ENCODE data around the gene THRSP.
"Not testable (repeated sequence)": the region's sequence is repeated elsewhere in the genome, so short reads cannot be mapped to it uniquely, and the experiment has no call there.

Gene THRSP, protein sequence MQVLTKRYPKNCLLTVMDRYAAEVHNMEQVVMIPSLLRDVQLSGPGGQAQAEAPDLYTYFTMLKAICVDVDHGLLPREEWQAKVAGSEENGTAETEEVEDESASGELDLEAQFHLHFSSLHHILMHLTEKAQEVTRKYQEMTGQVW

DNA sequence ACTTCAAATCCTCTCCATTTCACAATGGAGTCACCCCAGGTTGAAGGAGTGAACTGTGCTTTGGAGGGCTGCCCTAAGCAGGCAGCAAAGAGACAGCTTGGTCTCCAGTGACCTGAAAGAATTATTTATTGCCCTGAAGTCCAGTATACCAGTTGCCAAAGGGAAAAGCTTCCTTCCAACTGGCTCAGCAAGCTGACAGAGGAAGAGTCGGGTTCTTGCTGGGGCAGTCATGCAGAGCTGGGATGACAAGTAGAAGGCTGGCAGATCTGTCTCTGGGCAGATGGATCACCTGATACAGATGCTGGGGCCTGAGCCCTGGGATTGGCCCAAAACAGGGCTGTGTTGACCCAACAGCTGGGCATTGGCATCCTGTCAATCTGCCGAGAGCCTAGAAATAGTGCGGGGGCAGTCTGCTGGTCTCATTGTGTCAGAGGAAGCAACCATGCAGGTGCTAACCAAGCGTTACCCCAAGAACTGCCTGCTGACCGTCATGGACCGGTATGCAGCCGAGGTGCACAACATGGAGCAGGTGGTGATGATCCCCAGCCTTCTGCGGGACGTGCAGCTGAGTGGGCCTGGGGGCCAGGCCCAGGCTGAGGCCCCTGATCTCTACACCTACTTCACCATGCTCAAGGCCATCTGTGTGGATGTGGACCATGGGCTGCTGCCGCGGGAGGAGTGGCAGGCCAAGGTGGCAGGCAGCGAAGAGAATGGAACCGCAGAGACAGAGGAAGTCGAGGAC is at the start of gene THRSP:
THRSP (plus strand) TSS at position 422 of the 742 bp plus-strand sequence; CDS start at position 443, 21 bp downstream.
- no peak for DNase-seq

DNA sequence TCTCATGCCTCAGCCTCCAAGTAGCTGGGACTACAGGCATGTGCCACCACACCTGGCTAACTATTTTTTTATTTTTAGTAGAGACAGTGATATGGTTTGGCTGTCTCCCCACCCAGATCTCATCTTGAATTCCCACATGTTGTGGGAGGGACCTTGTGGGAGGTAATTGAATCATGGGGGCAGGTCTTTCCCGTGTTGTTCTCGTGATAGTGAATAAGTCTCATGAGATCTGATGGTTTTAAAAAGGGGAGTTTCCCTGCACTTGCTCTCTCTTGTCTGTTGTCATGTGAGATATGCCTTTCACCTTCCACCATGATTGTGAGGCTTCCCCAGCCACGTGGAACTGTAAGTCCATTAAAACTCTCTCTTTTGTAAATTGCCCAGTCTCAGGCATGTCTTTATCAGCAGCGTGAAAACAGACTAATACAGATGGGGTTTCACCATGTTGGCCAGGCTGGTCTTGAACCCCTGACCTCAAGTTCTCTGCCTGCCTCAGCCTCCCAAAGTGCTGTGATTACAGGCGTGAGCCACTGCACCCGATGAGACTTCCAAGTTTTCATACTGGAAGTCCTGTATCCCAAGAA is 48.6 kb upstream of the THRSP start:
- not testable (repeated sequence) for DNase-seq

DNA sequence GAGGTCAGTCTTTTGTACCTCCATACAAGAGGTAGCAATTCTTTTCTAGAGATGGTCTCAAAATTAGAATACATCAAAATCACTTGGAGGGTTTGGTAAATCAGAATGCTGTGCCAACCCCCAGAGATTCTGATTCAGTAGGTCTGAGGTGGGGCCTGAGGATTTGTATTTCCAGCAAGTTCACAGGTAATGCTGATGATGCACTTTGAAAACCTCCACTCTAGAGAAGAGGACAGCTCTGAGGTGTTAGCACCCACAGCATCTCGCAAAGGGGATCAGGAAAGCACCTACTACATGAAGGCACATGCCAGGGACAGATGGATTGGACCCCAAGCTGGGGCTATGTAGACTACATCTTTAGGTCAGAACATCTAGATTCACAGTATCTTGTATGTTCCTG is 47.8 kb upstream of the THRSP start:
- no peak for DNase-seq

DNA sequence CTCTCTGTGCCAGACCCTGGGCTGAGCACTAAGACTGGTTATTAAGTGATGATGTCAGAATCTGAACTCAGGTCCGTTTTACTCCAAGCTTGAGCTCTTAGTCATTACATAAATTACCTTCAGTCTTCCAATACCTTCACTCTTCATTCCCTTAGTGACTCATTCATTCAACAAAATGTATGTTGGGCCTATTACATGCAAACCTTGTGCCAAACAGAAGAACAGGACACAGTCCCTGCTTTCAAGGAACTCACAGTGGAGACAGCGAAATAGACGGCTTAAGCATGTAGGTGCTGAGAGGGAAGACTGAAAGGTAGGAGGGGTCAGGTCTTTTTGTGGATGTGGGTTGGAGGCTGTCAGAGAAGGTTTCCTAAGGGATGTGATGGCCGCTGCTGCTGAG is 43.9 kb upstream of the THRSP start:
- DNase-seq = no peak

DNA sequence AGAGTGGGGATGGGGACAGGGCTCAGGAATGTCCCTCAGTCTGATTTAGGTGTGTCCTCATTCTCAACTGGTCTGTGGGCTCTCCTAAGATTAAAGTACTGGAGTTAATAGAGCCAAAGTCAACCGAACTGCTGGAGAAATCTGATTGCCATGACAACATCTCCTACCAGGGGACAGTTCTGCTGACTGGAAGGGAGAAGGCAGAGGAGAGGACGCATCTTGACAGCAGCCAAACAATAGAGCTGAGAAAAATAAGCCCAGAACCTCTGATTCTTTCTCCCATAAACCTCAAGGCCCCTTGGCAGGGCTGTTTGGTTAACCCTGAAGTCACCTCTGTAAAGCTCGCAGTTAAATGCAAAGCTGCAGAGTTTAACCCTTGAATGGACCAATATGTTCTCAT is 43.4 kb upstream of the THRSP start:
- no peak for DNase-seq

DNA sequence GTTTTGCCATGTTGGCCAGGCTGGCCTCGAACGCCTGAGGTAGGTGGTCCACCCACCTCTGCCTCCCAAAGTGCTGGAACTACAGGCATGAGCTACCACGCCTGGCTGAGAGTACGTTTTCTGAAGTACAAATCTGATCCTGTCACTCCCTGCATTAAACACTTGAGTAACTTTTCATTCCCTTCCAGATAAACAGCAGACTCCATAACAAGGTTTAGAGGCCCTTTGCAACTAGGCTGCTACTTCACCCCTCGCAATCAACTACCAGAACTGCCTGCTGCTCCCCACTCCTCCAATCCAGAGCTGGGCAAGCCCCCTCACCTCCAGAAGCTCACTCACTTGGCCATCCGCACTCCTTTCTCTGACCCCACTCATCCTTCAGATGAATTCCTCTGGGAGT is 42.0 kb upstream of the THRSP start:
- no peak for DNase-seq

DNA sequence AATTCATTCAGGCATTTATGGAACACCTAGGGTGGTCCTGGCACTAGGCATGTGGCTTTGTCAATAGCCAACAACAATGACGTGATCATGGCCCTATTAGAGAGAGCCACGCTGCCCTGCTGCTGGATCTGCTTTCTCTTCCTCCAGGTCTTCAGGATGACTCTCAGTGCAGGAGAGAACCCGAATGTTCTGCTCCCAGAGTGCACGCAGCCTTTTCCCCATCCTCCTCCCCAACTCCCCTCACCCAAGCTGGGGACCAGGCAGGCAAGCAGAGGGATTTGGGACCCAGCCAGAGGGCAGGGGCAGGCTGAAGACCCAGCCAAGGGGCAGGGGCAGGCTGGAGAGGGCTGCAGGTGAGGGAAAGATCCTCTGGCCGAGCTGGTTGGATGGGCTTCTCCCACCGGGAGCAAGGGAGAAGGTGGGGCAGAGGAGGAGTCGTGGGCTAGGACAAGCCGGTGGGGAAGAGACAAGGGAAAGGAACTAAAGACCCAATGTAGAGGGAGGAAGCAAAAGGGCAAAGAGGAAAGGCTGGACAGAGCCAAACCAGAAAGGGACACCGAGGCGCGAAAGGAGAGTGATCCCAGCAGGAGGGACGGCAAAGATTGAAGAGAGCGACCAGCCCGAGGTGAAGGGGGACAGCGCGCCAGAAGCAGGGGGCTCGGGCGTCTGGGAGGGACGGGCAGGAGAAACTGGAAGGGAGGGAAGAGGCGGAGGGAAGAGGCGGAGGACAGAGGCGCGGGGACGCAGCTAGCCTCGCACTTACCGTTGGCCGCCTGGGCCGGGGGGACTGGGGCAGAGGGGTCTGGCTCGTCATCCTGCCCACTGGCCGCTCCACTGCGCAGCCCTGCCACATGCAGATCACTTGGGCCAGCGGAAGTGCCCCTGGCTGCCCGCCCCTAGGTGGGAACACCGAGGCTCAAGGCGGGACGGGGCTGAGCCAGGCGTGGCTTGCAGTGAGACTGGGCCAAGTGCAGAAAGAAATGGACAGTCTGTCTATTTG is 41.0 kb upstream of the THRSP start, which contains the start of gene KCTD14:
KCTD14 (minus strand) TSS at position 880 of the 1,000 bp plus-strand sequence; CDS start at position 853, 27 bp downstream.
- DNase-seq = no peak

DNA sequence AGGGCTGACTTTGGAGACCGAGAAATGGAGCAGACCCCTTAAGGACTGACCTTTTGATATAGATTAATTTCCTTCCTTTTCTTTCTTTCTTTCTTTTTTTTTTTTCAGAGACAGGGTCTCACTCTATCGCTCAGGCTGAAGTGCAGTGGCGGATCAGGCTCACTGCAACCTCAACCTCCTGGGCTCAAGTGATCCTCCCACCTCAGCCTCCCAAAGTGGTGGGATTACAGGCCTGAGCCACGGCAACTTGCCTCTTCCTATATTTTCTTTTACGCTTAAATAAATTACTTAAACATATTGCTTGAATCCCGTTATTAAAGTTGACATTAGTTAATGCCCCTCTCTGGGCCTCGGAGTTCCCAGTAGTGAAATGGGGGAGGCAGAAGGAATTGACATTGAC is 40.2 kb upstream of the THRSP start:
- no peak for DNase-seq

DNA sequence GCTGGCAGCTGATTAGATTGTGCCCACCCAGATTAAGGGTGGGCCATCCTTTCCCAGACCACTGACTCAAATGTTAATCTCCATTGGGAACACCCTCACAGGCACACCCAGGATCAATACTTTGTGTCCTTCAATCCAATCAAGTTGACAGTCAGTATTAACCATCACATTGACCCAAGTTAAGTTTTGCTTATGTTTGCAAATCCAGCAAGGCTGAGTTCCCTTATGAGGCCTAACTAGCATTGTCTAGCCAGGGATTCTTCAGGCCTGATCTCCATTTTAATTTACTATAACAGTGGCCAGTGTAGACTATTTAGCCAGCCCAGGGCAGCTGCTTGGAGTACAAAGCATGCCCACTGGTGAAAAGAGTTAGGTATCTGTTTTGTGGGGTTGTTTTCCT is 38.3 kb upstream of the THRSP start:
- no peak for DNase-seq

DNA sequence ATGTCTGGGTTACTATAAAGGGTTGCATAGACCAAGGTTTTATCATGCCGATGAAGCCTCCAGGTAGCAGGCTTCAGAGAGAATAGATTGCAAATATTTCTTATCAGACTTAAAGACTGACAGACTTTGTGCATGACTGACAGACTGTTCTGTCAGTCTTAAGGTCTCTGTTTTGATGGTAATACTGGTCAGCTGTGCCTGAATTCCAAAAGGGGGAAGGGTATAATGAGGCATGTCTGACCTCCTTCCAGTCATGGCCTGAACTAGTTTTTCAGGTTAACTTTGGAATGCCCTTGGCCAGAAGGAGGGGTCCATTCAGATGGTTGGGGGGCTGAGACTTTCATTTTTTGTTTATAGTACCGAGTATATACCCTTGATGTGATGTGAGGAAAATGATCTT is 35.9 kb upstream of the THRSP start:
- no peak for DNase-seq

DNA sequence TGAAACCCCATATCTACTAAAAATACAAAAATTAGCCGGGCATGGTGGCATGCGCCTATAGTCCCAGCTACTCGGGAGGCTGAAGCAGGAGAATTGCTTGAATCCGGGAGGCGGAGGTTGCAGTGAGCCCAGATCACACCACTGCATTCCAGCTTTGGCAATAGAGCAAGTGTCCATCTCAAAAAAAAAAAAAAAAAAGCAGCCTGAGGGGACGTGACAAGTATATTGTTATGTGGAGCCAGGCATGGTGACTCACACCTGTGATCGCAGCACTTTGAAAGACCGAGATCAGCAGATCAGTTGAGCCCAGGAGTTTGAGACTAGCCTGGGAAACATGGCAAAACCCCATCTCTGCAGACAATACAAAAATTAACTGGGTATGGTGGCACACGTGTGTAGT is 35.2 kb upstream of the THRSP start:
- not testable (repeated sequence) for DNase-seq

DNA sequence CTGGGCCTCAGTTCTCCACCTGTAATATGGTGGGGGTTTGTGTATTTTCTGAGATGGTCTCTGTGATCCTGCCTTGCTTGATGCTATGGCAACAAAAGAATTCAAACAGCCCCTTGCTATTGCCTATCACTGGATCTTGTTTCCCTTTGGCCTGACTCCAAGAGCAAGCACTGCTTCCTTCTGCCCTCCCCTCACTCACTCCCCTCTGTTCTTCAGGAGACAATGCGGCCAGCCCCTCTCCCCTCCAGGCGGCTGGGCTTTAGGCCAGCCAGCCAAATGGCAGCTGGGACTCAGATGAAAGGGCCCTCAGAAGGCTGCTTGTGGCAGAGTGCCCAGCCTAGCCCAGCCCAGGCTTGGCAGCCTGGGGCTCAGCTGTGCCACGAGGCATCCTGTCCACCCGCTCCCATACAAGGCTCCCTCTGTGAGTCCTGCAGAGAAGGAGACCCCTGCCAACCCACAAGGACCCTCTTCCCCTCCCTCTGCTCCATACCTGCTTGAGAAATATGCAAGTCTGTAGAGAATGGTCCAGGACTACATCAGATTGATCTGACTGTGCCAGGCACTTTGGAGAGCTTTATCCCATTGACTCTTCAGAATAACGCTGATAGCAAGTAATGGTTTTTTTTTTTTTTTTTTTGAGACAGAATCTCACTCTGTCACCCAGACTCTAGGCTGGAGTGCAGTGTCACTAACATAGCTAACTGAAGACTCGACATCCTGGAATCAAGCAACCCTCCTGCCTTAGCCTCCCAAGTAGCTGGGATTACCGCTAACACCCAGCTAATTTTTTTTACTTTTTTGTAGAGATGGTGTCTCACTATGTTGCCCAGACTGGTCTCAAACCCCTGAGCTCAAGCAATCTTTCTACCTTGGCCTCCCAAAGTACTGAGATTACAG is 33.0 kb upstream of the THRSP start:
- DNase-seq = no peak

DNA sequence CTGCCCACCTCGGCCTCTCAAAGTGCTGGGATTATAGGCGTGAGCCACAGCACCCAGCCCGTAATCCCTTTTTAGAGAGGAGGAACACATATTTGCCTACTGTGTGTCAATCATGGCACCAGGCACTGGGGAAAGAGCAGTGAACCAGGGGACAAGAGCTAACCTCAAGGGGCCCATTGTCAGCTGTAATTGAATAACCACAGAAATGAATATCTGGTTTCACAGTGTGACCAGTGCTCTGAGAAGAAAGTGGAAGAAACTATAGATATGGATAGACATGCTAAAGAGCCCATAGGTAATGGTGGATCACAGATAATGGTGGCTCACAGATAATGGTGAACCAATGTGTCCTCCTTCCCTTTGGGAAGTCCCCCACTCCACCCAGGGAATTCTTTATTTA is 32.0 kb upstream of the THRSP start:
- no peak for DNase-seq

DNA sequence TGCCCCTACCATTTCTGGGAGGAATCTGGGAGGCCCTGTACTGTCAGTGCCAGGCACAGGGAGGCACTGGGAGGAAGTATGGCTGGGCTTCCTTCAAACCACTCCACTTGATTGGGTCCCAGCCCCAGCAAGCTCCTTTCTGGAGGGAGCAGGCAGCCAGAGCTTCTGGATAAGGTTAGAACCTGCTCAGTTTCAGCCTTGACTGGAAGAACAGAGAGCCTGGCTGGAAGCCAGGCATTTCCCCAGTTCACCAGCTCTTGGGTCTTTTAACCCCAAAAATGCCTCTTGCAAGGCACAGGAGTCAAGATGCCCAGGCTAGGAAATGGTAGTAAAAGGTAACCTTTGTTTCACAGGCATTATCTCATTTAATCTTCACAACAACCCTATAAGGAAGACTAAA is 31.6 kb upstream of the THRSP start:
- DNase-seq = no peak

DNA sequence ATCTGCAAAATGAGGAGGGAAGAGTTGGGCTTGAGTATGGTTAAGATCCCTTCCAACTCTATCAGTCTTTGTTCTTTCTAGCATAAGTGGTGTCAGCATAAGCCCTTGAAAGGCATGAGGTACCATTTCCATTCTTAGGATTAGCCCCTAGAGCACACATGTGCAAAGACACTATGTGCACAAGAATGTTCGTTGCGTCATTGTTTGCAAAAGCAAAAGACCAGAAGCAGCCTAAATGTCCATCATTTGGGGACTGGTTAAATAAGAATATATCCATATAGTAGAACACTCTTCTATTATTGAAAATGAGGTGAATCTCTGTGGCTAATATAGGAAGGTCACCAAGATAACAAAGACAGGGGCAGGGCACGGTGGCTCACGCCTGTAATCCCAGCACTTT is 30.6 kb upstream of the THRSP start:
- no peak for DNase-seq

DNA sequence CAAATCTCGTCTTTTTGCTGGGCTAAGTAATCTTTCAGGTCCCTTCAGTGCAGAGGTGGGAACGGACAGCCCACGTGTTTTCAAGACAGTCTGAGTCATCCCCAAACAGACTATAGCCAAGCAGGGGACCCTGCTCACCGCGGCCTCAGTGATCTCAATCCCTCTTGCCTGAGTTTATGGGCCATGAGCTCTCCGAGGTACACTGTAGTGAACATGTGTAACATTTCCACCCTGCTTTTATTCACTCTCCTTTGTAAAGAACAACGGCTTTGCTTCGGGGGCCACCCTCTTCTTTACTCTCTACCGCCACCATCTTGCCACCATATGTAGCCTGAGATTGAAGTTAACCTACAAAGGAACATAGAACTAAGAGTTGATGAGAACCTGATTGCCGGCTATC is 29.0 kb upstream of the THRSP start:
- no peak for DNase-seq

DNA sequence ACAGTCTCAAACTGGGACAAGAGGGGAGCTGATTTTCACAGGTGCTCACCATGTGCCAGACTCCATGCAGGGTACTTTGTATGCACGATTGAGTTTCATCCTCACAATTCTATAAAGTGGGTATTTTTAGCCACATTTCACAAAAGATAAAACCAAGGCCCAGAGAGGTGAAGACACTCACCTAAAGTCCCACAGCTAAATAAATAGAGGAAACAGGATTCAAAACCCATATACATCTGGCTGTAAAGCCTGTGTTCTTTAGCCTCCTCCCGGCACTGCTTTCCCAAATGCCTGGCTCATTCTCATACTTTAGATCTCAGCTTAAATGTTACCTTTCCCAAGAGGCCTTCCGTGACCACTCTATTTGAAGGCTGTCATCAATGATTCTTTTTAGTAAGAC is 27.3 kb upstream of the THRSP start:
- DNase-seq = no peak

DNA sequence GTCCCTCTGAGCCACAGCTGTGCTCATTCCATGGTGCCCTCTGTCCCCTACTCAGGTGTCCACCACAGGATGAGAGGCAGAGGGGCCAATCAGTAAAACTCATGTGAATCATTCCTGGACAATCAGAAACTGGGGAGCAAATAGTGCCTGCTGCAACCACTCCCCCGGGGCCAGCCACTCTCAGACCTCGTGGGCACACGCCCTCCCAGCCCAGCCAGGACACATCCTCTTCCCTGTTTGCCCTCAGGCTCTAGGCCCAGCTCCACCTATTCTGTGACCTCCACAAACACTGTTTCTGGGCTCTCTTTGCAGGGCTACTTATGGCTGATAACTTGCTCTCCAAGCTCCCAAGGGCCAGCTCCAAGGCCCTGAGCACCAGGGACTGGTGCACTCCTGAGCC is 26.6 kb upstream of the THRSP start:
- DNase-seq = no peak

DNA sequence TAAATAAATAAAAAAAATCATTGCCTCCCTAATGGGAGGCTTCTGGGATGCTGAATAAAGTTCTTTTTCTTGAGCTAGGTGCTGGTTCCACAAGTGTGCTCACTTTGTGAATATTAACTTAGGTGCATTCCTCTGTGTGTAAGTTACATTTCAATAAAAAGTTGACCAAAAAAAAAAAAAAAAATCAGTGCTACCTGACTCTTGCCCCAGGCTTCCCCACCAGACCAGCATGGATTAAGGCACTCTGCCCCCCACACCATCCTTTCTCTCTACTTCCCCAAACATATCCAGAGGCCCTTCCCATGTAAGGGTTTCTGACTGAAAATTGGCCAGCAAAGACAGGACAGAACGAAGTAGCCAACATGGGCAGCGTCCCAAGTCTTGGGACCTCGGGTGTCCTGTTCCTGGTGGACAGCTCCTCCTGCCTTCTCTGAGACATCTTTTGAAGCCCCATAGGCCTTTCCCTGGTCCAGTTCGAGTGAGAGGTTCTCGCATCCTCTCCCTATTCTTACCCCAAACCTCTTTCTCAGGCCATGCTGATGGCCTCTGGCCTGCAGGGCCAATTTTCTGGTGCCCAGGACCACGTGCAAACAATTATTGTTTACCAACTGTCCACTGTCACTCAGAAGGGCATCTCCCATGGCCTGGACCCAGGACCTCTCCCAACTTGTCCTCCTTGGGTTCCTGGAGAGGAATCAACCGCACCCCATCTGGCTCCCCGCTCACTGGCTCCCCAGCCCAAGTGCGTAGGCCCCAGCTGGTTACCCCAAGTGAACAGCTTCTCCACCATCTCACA is 25.6 kb upstream of the THRSP start:
- no peak for DNase-seq

DNA sequence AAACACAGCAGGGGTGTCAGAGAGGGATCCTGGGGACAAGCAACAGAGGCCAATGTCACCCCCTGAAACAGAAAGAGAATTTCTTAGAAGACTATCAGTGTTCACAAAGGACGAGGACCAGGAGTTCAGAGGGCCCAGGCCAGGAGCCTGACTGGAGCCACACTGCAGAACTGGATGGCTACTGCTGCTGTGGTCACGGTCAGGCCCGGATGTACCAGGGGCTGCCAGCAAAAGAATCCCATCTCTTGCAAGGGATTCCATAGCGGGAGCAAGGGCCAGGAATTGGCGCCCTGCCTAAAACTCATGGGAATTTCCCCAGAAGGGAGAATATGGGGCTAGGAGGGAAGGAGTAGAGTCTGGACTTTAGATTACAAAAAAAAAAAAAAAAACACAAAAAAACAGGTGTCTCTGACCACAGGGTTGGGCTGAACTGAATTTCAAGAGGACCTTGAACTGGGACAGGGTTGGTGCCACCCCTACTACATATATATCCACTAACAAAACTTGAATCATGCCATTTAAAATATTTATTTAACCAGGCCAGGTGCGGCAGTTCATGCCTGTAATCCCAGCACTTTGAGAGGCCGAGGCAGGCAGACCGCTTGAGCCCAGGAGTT is 24.9 kb upstream of the THRSP start:
- DNase-seq = no peak

DNA sequence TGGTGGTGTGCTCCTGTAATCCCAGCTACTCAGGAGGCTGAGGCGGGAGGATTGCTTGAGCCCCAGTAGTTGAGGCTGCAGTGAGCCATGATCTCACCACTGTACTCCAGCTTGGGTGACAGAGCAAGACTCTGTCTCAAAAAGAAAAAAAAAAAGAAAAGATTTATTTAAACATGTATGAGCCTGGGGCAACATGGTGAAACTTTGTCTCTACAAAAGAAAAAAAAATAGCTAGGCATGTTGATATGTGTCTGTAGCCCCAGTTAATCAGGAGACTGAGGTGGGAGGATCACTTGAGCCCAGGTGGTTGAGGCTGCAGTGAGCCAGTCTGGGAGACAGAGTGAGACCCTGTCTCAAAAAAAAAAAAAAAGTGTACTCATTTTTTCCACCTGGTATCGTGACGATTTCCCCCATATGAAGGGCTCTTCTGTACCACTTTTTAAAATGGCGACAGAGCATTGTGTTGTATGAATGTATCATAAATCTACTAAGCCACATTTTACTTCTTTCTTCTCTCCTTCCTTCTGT is 24.2 kb upstream of the THRSP start:
- DNase-seq = no peak

Data from activated CD4-positive, alpha-beta T cell treated with anti-CD3 and anti-CD28 coated beads, Interleukin-2, Interleukin-6, amounts not matched to agents 100 ng/mL and 50 ng/mL, durations not matched to agents 16 hours and 8 hours (primary cell).